ENCODE data around the gene UBXN6.
A peak's percentile ranks its signal among the peaks of the same experiment; 100 is the strongest.

UBXN6 gene

GRCh38 chr19:4414800-4415321 is 42.7 kb downstream of the UBXN6 start:
- DNase-seq, result no peak
- peaks cover 14 to 21% of the 10 kb centered on the region in 2 experiments for H3K36me3 ChIP-seq (ENCODE audit: control insufficient read depth in 1 of 2, insufficient read depth in 2 of 2, low read depth in 1 of 2, low read length in 2 of 2)
- no peak overlapping the region for H2BK15ac ChIP-seq (ENCODE audit: low read depth, poor library complexity, severe bottlenecking)
- H3K9ac ChIP-seq (ENCODE audit: low read length), result peak overlapping the region; percentile 26
- H3K4me1 ChIP-seq (ENCODE audit: control insufficient read depth, insufficient read depth, low read depth, low read length), result no peaks in the 10 kb centered on the region
- peak overlapping the region; percentile 17 for H4K8ac ChIP-seq (ENCODE audit: low read length)
- no peak overlapping the region for H3K14ac ChIP-seq (ENCODE audit: low read length in 2 of 2)
- no peak overlapping the region for H2AFZ ChIP-seq (ENCODE audit: low read depth, low read length)
- no peak overlapping the region for H3K4me2 ChIP-seq (ENCODE audit: low read length, poor library complexity, severe bottlenecking)
- no peak overlapping the region for H4K91ac ChIP-seq (ENCODE audit: low read length)
- no peak overlapping the region for H2AK5ac ChIP-seq (ENCODE audit: low read length, severe bottlenecking)
- H2BK12ac ChIP-seq (ENCODE audit: low read length in 2 of 2), result no peak overlapping the region
- no peaks in the 10 kb centered on the region for H3K27me3 ChIP-seq (ENCODE audit: control insufficient read depth in 1 of 2, insufficient read depth in 1 of 2, low read length in 2 of 2)
- H3K4ac ChIP-seq (ENCODE audit: low read depth in 1 of 2, low read length in 2 of 2), result no peak overlapping the region
- H3K18ac ChIP-seq (ENCODE audit: low read depth in 1 of 2, low read length in 2 of 2), result no peak overlapping the region
- H3K23ac ChIP-seq (ENCODE audit: low read length in 2 of 2), result no peak overlapping the region
- H2BK5ac ChIP-seq (ENCODE audit: low read depth, low read length, poor library complexity, severe bottlenecking), result no peak overlapping the region
- H3K27ac ChIP-seq (ENCODE audit: low read length, poor library complexity, severe bottlenecking), result no peak overlapping the region
- WGBS, result 77% methylated on average over 9 of the region's 9 CpGs
- H3K79me1 ChIP-seq (replicated peaks; ENCODE audit: low read length, poor library complexity, severe bottlenecking), result peaks cover 34% of the 10 kb centered on the region
- H3K9me3 ChIP-seq (ENCODE audit: control insufficient read depth, low read length), result no peaks in the 10 kb centered on the region
- no peak overlapping the region for H2BK120ac ChIP-seq (ENCODE audit: low read depth, low read length)
- H3K4me3 ChIP-seq (ENCODE audit: insufficient read depth in 1 of 2, low read depth in 1 of 2, low read length in 2 of 2), result peak overlapping the region in 1 of 2 experiments; percentile 35

GRCh38 chr19:4414144-4414799 is 43.3 kb downstream of the UBXN6 start:
- Histone ChIP-seq H2AFZ (ENCODE audit: low read depth, low read length) (no peak overlapping the region), H2BK5ac (ENCODE audit: low read depth, low read length, poor library complexity, severe bottlenecking) (no peak overlapping the region), H3K4me3 (ENCODE audit: insufficient read depth in 1 of 2, low read depth in 1 of 2, low read length in 2 of 2) (peak overlapping the region in 1 of 2 experiments; percentile 35), H3K79me1 (replicated peaks; ENCODE audit: low read length, poor library complexity, severe bottlenecking) (peaks cover 36% of the 10 kb centered on the region), H2BK12ac (ENCODE audit: low read length in 2 of 2) (no peak overlapping the region), H3K14ac (ENCODE audit: low read length in 2 of 2) (no peak overlapping the region), H3K4me1 (ENCODE audit: control insufficient read depth, insufficient read depth, low read depth, low read length) (no peaks in the 10 kb centered on the region), H3K9me3 (ENCODE audit: control insufficient read depth, low read length) (no peaks in the 10 kb centered on the region), H3K27ac (ENCODE audit: low read length, poor library complexity, severe bottlenecking) (no peak overlapping the region), H2BK15ac (ENCODE audit: low read depth, poor library complexity, severe bottlenecking) (no peak overlapping the region), H3K18ac (ENCODE audit: low read depth in 1 of 2, low read length in 2 of 2) (no peak overlapping the region), H3K23ac (ENCODE audit: low read length in 2 of 2) (no peak overlapping the region), H2AK5ac (ENCODE audit: low read length, severe bottlenecking) (no peak overlapping the region), H3K4ac (ENCODE audit: low read depth in 1 of 2, low read length in 2 of 2) (no peak overlapping the region), H4K8ac (ENCODE audit: low read length) (peak overlapping the region; percentile 27), H4K91ac (ENCODE audit: low read length) (no peak overlapping the region), H3K27me3 (ENCODE audit: control insufficient read depth in 1 of 2, insufficient read depth in 1 of 2, low read length in 2 of 2) (no peaks in the 10 kb centered on the region), H3K4me2 (ENCODE audit: low read length, poor library complexity, severe bottlenecking) (no peak overlapping the region), H3K36me3 (ENCODE audit: control insufficient read depth in 1 of 2, insufficient read depth in 2 of 2, low read depth in 1 of 2, low read length in 2 of 2) (peaks cover 20 to 27% of the 10 kb centered on the region in 2 experiments), H2BK120ac (ENCODE audit: low read depth, low read length) (no peak overlapping the region), H3K9ac (ENCODE audit: low read length) (peak overlapping the region; percentile 26)
- 90% methylated on average over 7 of the region's 7 CpGs for WGBS
- DNase-seq, result peak; percentile 46

- Histone ChIP-seq H2AK5ac (ENCODE audit: low read length, severe bottlenecking) (no peak overlapping the region), H3K4ac (ENCODE audit: low read depth in 1 of 2, low read length in 2 of 2) (no peak overlapping the region), H2BK12ac (ENCODE audit: low read length in 2 of 2) (no peak overlapping the region), H3K79me1 (replicated peaks; ENCODE audit: low read length, poor library complexity, severe bottlenecking) (peaks cover 40% of the 10 kb centered on the region), H2AFZ (ENCODE audit: low read depth, low read length) (no peak overlapping the region), H3K27me3 (ENCODE audit: control insufficient read depth in 1 of 2, insufficient read depth in 1 of 2, low read length in 2 of 2) (no peaks in the 10 kb centered on the region), H3K14ac (ENCODE audit: low read length in 2 of 2) (no peak overlapping the region), H3K9me3 (ENCODE audit: control insufficient read depth, low read length) (no peaks in the 10 kb centered on the region), H3K4me3 (ENCODE audit: insufficient read depth in 1 of 2, low read depth in 1 of 2, low read length in 2 of 2) (no peak overlapping the region), H2BK5ac (ENCODE audit: low read depth, low read length, poor library complexity, severe bottlenecking) (no peak overlapping the region), H4K91ac (ENCODE audit: low read length) (no peak overlapping the region), H3K4me2 (ENCODE audit: low read length, poor library complexity, severe bottlenecking) (no peak overlapping the region), H2BK120ac (ENCODE audit: low read depth, low read length) (no peak overlapping the region), H3K23ac (ENCODE audit: low read length in 2 of 2) (no peak overlapping the region), H4K8ac (ENCODE audit: low read length) (no peak overlapping the region), H3K18ac (ENCODE audit: low read depth in 1 of 2, low read length in 2 of 2) (peak overlapping the region in 1 of 2 experiments; percentile 8), H3K36me3 (ENCODE audit: control insufficient read depth in 1 of 2, insufficient read depth in 2 of 2, low read depth in 1 of 2, low read length in 2 of 2) (peaks cover 21 to 28% of the 10 kb centered on the region in 2 experiments), H2BK15ac (ENCODE audit: low read depth, poor library complexity, severe bottlenecking) (no peak overlapping the region), H3K9ac (ENCODE audit: low read length) (no peak overlapping the region), H3K27ac (ENCODE audit: low read length, poor library complexity, severe bottlenecking) (no peak overlapping the region), H3K4me1 (ENCODE audit: control insufficient read depth, insufficient read depth, low read depth, low read length) (no peaks in the 10 kb centered on the region)
- WGBS, result 94% methylated on average over 2 of the region's 3 CpGs
- DNase-seq, result no peak
Measured at GRCh38 chr19:4413588-4413987, 44.0 kb downstream of the UBXN6 start.

- no peak overlapping the region for H2BK120ac ChIP-seq (ENCODE audit: low read depth, low read length)
- no peak overlapping the region for H3K4ac ChIP-seq (ENCODE audit: low read depth in 1 of 2, low read length in 2 of 2)
- H3K14ac ChIP-seq (ENCODE audit: low read length in 2 of 2), result no peak overlapping the region
- H2BK15ac ChIP-seq (ENCODE audit: low read depth, poor library complexity, severe bottlenecking), result no peak overlapping the region
- no peaks in the 10 kb centered on the region for H3K9me3 ChIP-seq (ENCODE audit: control insufficient read depth, low read length)
- H2AK5ac ChIP-seq (ENCODE audit: low read length, severe bottlenecking), result no peak overlapping the region
- no peak overlapping the region for H3K4me2 ChIP-seq (ENCODE audit: low read length, poor library complexity, severe bottlenecking)
- H2BK12ac ChIP-seq (ENCODE audit: low read length in 2 of 2), result no peak overlapping the region
- no peaks in the 10 kb centered on the region for H3K4me1 ChIP-seq (ENCODE audit: control insufficient read depth, insufficient read depth, low read depth, low read length)
- H2AFZ ChIP-seq (ENCODE audit: low read depth, low read length), result no peak overlapping the region
- no peak overlapping the region for H3K9ac ChIP-seq (ENCODE audit: low read length)
- WGBS, result 89% methylated on average over 23 of the region's 23 CpGs
- H3K27me3 ChIP-seq (ENCODE audit: control insufficient read depth in 1 of 2, insufficient read depth in 1 of 2, low read length in 2 of 2), result no peaks in the 10 kb centered on the region
- DNase-seq, result no peak
- no peak overlapping the region for H3K23ac ChIP-seq (ENCODE audit: low read length in 2 of 2)
- H3K4me3 ChIP-seq (ENCODE audit: insufficient read depth in 1 of 2, low read depth in 1 of 2, low read length in 2 of 2), result no peak overlapping the region
- H4K8ac ChIP-seq (ENCODE audit: low read length), result no peak overlapping the region
- no peak overlapping the region for H4K91ac ChIP-seq (ENCODE audit: low read length)
- no peak overlapping the region for H3K18ac ChIP-seq (ENCODE audit: low read depth in 1 of 2, low read length in 2 of 2)
- peaks cover 18 to 28% of the 10 kb centered on the region in 2 experiments for H3K36me3 ChIP-seq (ENCODE audit: control insufficient read depth in 1 of 2, insufficient read depth in 2 of 2, low read depth in 1 of 2, low read length in 2 of 2)
- H3K27ac ChIP-seq (ENCODE audit: low read length, poor library complexity, severe bottlenecking), result no peak overlapping the region
- no peak overlapping the region for H2BK5ac ChIP-seq (ENCODE audit: low read depth, low read length, poor library complexity, severe bottlenecking)
- peaks cover 29% of the 10 kb centered on the region for H3K79me1 ChIP-seq (replicated peaks; ENCODE audit: low read length, poor library complexity, severe bottlenecking)
Measured at GRCh38 chr19:4409123-4409933, 48.3 kb downstream of the UBXN6 start.

Measured in mesenchymal stem cell (in vitro differentiated cells and primary cell).